ENCODE results near the gene LIN28B. TPM values are rescaled to one million over a fixed set of nuclear protein-coding genes. Genes with fewer than 3 reads are reported as not detected.

LIN28B gene
- total RNA-seq, 1 donor from 2014 or later = under 0.01 TPM

GRCh38 chr6:105034470-105034869 is 77.6 kb downstream of the LIN28B start:
- Histone ChIP-seq H3K4me1 (ENCODE audit: control insufficient read depth in 3 of 3, insufficient read depth in 3 of 3, low read length in 3 of 3) (no peaks in the 10 kb centered on the region), H3K9me3 (ENCODE audit: control insufficient read depth in 3 of 3, low read length in 3 of 3) (no peaks in the 10 kb centered on the region), H3K27ac (ENCODE audit: low read depth, low read length) (no peak overlapping the region), H3K36me3 (ENCODE audit: control insufficient read depth in 3 of 3, insufficient read depth in 3 of 3, low read length in 3 of 3) (no peaks in the 10 kb centered on the region), H3K4me3 (ENCODE audit: low read length in 3 of 3) (no peak overlapping the region), H3K9ac (ENCODE audit: low read depth in 1 of 3, low read length in 3 of 3) (no peak overlapping the region), H3K27me3 (ENCODE audit: control insufficient read depth in 3 of 3, insufficient read depth in 3 of 3, low read length in 3 of 3) (no peaks in the 10 kb centered on the region)

- Histone ChIP-seq H3K4me3 (ENCODE audit: low read length in 3 of 3) (no peak overlapping the region), H3K27ac (ENCODE audit: low read depth, low read length) (no peak overlapping the region), H3K9ac (ENCODE audit: low read depth in 1 of 3, low read length in 3 of 3) (no peak overlapping the region)
These were observed 78.4 kb downstream of the LIN28B start for GRCh38 chr6:105035299-105035698.

DNA sequence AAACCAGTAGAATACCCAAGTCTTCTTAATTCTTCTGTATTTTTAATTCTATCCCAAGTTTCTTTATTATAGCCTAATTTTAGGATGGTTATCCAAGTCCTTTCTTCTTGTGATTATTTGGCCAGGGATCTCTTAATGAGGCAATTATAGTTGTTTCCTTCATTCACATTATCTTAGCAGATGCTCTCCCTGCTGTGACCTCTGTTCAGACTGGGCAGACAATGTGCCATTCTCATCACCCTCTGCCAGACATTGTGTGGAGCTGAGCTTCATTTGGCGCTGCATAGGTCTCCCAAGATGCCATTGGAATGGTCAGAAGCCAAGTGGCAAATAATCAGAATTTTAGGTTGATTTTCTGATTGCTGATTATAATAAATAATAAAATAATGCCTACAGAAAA is 79.4 kb downstream of the LIN28B start:
- no peaks in the 10 kb centered on the region for H3K27me3 ChIP-seq (ENCODE audit: control insufficient read depth in 3 of 3, insufficient read depth in 3 of 3, low read length in 3 of 3)
- H3K4me3 ChIP-seq (ENCODE audit: low read length in 3 of 3) = no peak overlapping the region
- H3K36me3 ChIP-seq (ENCODE audit: control insufficient read depth in 3 of 3, insufficient read depth in 3 of 3, low read length in 3 of 3) = no peaks in the 10 kb centered on the region
- no peak overlapping the region for H3K9ac ChIP-seq (ENCODE audit: low read depth in 1 of 3, low read length in 3 of 3)
- no peaks in the 10 kb centered on the region for H3K4me1 ChIP-seq (ENCODE audit: control insufficient read depth in 3 of 3, insufficient read depth in 3 of 3, low read length in 3 of 3)
- H3K27ac ChIP-seq (ENCODE audit: low read depth, low read length) = no peak overlapping the region
- H3K9me3 ChIP-seq (ENCODE audit: control insufficient read depth in 3 of 3, low read length in 3 of 3) = no peaks in the 10 kb centered on the region

More at GRCh38 chr6:105035299-105035698, 78.4 kb downstream of the LIN28B start:
- Histone ChIP-seq H3K27me3 (ENCODE audit: control insufficient read depth in 3 of 3, insufficient read depth in 3 of 3, low read length in 3 of 3) (no peaks in the 10 kb centered on the region), H3K36me3 (ENCODE audit: control insufficient read depth in 3 of 3, insufficient read depth in 3 of 3, low read length in 3 of 3) (no peaks in the 10 kb centered on the region), H3K4me1 (ENCODE audit: control insufficient read depth in 3 of 3, insufficient read depth in 3 of 3, low read length in 3 of 3) (no peaks in the 10 kb centered on the region), H3K9me3 (ENCODE audit: control insufficient read depth in 3 of 3, low read length in 3 of 3) (no peaks in the 10 kb centered on the region)

DNA sequence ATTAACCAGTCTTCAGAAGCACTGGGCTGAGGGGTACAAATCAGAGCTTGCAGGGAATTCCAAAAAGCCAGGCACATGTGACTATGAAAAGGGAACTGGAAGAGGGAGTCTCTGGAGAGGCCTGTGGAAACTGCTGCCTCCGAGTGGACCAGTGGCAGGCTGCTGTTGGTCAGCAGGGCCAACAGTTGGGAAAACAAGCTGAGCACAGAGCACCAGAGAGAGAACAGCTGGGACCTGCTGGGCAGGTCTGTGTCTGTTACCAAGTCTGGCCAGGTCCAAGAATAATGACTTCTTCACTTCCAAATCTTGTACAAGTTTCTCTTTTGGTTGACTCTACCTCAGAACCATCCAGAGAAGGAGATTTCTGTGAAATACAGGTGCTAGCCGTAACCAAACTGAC is 81.4 kb downstream of the LIN28B start:
- H3K27ac ChIP-seq (ENCODE audit: low read depth, low read length) = no peak overlapping the region
- no peaks in the 10 kb centered on the region for H3K27me3 ChIP-seq (ENCODE audit: control insufficient read depth in 3 of 3, insufficient read depth in 3 of 3, low read length in 3 of 3)
- no peaks in the 10 kb centered on the region for H3K36me3 ChIP-seq (ENCODE audit: control insufficient read depth in 3 of 3, insufficient read depth in 3 of 3, low read length in 3 of 3)
- H3K9ac ChIP-seq (ENCODE audit: low read depth in 1 of 3, low read length in 3 of 3) = no peak overlapping the region
- no peaks in the 10 kb centered on the region for H3K4me1 ChIP-seq (ENCODE audit: control insufficient read depth in 3 of 3, insufficient read depth in 3 of 3, low read length in 3 of 3)
- H3K4me3 ChIP-seq (ENCODE audit: low read length in 3 of 3) = no peak overlapping the region
- H3K9me3 ChIP-seq (ENCODE audit: control insufficient read depth in 3 of 3, low read length in 3 of 3) = no peaks in the 10 kb centered on the region

GRCh38 chr6:105041880-105042279 is 85.0 kb downstream of the LIN28B start:
- no peaks in the 10 kb centered on the region for H3K27me3 ChIP-seq (ENCODE audit: control insufficient read depth in 3 of 3, insufficient read depth in 3 of 3, low read length in 3 of 3)
- no peaks in the 10 kb centered on the region for H3K9me3 ChIP-seq (ENCODE audit: control insufficient read depth in 3 of 3, low read length in 3 of 3)
- H3K36me3 ChIP-seq (ENCODE audit: control insufficient read depth in 3 of 3, insufficient read depth in 3 of 3, low read length in 3 of 3) = no peaks in the 10 kb centered on the region
- no peaks in the 10 kb centered on the region for H3K4me1 ChIP-seq (ENCODE audit: control insufficient read depth in 3 of 3, insufficient read depth in 3 of 3, low read length in 3 of 3)
- no peak overlapping the region for H3K9ac ChIP-seq (ENCODE audit: low read depth in 1 of 3, low read length in 3 of 3)
- no peak overlapping the region for H3K27ac ChIP-seq (ENCODE audit: low read depth, low read length)
- H3K4me3 ChIP-seq (ENCODE audit: low read length in 3 of 3) = no peak overlapping the region

DNA sequence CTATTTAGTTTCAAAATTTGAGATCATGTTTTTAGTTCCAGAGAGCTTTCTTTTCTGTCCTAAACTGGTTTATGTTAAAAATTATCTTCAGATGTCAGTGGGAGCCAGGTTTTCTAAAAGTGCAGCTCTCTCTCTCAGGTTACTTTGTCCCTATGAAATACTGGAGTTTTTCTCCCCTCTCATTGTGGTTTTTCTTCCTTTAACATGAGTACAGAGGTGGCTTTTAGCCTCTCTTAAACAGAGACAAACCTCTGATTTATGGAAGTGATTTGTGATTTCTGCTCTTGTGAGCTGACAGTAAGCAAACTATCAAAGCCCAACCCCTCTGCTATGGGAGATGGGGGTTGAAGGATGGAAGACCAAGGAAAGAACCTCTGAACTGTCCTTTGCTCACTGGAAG is 85.7 kb downstream of the LIN28B start:
- H3K27ac ChIP-seq (ENCODE audit: low read depth, low read length) = no peak overlapping the region
- no peak overlapping the region for H3K4me3 ChIP-seq (ENCODE audit: low read length in 3 of 3)
- no peaks in the 10 kb centered on the region for H3K27me3 ChIP-seq (ENCODE audit: control insufficient read depth in 3 of 3, insufficient read depth in 3 of 3, low read length in 3 of 3)
- no peak overlapping the region for H3K9ac ChIP-seq (ENCODE audit: low read depth in 1 of 3, low read length in 3 of 3)
- no peaks in the 10 kb centered on the region for H3K9me3 ChIP-seq (ENCODE audit: control insufficient read depth in 3 of 3, low read length in 3 of 3)
- H3K36me3 ChIP-seq (ENCODE audit: control insufficient read depth in 3 of 3, insufficient read depth in 3 of 3, low read length in 3 of 3) = no peaks in the 10 kb centered on the region
- H3K4me1 ChIP-seq (ENCODE audit: control insufficient read depth in 3 of 3, insufficient read depth in 3 of 3, low read length in 3 of 3) = no peaks in the 10 kb centered on the region

GRCh38 chr6:105043979-105044378 is 87.1 kb downstream of the LIN28B start:
- H3K9ac ChIP-seq (ENCODE audit: low read depth in 1 of 3, low read length in 3 of 3) = no peak overlapping the region
- H3K4me1 ChIP-seq (ENCODE audit: control insufficient read depth in 3 of 3, insufficient read depth in 3 of 3, low read length in 3 of 3) = no peaks in the 10 kb centered on the region
- H3K27ac ChIP-seq (ENCODE audit: low read depth, low read length) = no peak overlapping the region
- H3K36me3 ChIP-seq (ENCODE audit: control insufficient read depth in 3 of 3, insufficient read depth in 3 of 3, low read length in 3 of 3) = no peaks in the 10 kb centered on the region
- H3K27me3 ChIP-seq (ENCODE audit: control insufficient read depth in 3 of 3, insufficient read depth in 3 of 3, low read length in 3 of 3) = no peaks in the 10 kb centered on the region
- no peaks in the 10 kb centered on the region for H3K9me3 ChIP-seq (ENCODE audit: control insufficient read depth in 3 of 3, low read length in 3 of 3)
- H3K4me3 ChIP-seq (ENCODE audit: low read length in 3 of 3) = no peak overlapping the region

GRCh38 chr6:105045526-105045925 is 88.6 kb downstream of the LIN28B start:
- Histone ChIP-seq H3K36me3 (ENCODE audit: control insufficient read depth in 3 of 3, insufficient read depth in 3 of 3, low read length in 3 of 3) (no peaks in the 10 kb centered on the region), H3K9me3 (ENCODE audit: control insufficient read depth in 3 of 3, low read length in 3 of 3) (no peaks in the 10 kb centered on the region), H3K27ac (ENCODE audit: low read depth, low read length) (no peak overlapping the region), H3K9ac (ENCODE audit: low read depth in 1 of 3, low read length in 3 of 3) (no peak overlapping the region), H3K4me3 (ENCODE audit: low read length in 3 of 3) (no peak overlapping the region), H3K27me3 (ENCODE audit: control insufficient read depth in 3 of 3, insufficient read depth in 3 of 3, low read length in 3 of 3) (no peaks in the 10 kb centered on the region), H3K4me1 (ENCODE audit: control insufficient read depth in 3 of 3, insufficient read depth in 3 of 3, low read length in 3 of 3) (no peaks in the 10 kb centered on the region)

- Histone ChIP-seq H3K4me1 (ENCODE audit: control insufficient read depth in 3 of 3, insufficient read depth in 3 of 3, low read length in 3 of 3) (no peaks in the 10 kb centered on the region), H3K4me3 (ENCODE audit: low read length in 3 of 3) (no peak overlapping the region), H3K27ac (ENCODE audit: low read depth, low read length) (no peak overlapping the region), H3K9ac (ENCODE audit: low read depth in 1 of 3, low read length in 3 of 3) (no peak overlapping the region), H3K27me3 (ENCODE audit: control insufficient read depth in 3 of 3, insufficient read depth in 3 of 3, low read length in 3 of 3) (no peaks in the 10 kb centered on the region), H3K9me3 (ENCODE audit: control insufficient read depth in 3 of 3, low read length in 3 of 3) (peaks cover 0 to 1% (median 0%) of the 10 kb centered on the region in 3 donors), H3K36me3 (ENCODE audit: control insufficient read depth in 3 of 3, insufficient read depth in 3 of 3, low read length in 3 of 3) (no peaks in the 10 kb centered on the region)
These were observed 95.1 kb downstream of the LIN28B start for GRCh38 chr6:105051941-105052471.

DNA sequence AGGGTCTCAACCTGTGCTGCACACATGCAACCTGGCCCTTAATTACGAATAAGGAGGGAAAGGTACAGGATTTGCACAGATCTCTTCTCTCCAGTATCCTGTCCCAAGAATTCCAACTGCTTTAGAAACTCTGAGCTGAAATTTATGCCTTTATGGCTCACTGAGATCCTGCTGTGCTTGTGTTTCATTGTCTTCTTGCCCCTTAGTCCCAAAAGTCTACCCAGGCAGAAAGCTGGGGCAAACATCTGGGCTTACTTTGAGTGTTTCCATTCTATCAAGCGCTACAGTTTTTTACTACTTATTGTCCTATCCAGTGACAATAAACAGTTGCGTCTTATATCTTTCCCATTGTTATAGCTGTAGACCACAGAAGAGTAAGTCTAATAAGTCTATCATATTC is 99.7 kb downstream of the LIN28B start:
- Histone ChIP-seq H3K27ac (ENCODE audit: low read depth, low read length) (no peak overlapping the region), H3K9me3 (ENCODE audit: control insufficient read depth in 3 of 3, low read length in 3 of 3) (peaks cover 0 to 1% (median 0%) of the 10 kb centered on the region in 3 donors), H3K4me3 (ENCODE audit: low read length in 3 of 3) (no peak overlapping the region), H3K4me1 (ENCODE audit: control insufficient read depth in 3 of 3, insufficient read depth in 3 of 3, low read length in 3 of 3) (no peaks in the 10 kb centered on the region), H3K27me3 (ENCODE audit: control insufficient read depth in 3 of 3, insufficient read depth in 3 of 3, low read length in 3 of 3) (no peaks in the 10 kb centered on the region), H3K9ac (ENCODE audit: low read depth in 1 of 3, low read length in 3 of 3) (no peak overlapping the region), H3K36me3 (ENCODE audit: control insufficient read depth in 3 of 3, insufficient read depth in 3 of 3, low read length in 3 of 3) (no peaks in the 10 kb centered on the region)

GRCh38 chr6:105057160-105057559 is 100.3 kb downstream of the LIN28B start:
- Histone ChIP-seq H3K27me3 (ENCODE audit: control insufficient read depth in 3 of 3, insufficient read depth in 3 of 3, low read length in 3 of 3) (no peaks in the 10 kb centered on the region), H3K4me3 (ENCODE audit: low read length in 3 of 3) (no peak overlapping the region), H3K9me3 (ENCODE audit: control insufficient read depth in 3 of 3, low read length in 3 of 3) (peaks cover 0 to 1% (median 0%) of the 10 kb centered on the region in 3 donors), H3K27ac (ENCODE audit: low read depth, low read length) (no peak overlapping the region), H3K9ac (ENCODE audit: low read depth in 1 of 3, low read length in 3 of 3) (no peak overlapping the region), H3K36me3 (ENCODE audit: control insufficient read depth in 3 of 3, insufficient read depth in 3 of 3, low read length in 3 of 3) (no peaks in the 10 kb centered on the region), H3K4me1 (ENCODE audit: control insufficient read depth in 3 of 3, insufficient read depth in 3 of 3, low read length in 3 of 3) (no peaks in the 10 kb centered on the region)
